Measurements from ENCODE around the gene CCDC107. TPM values are rescaled to one million over a fixed set of nuclear protein-coding genes. Genes with fewer than 3 reads are reported as not detected.

Gene CCDC107
- total and polyA plus RNA-seq, 2 of the 13 experiments (the other 11 are each of a cell fraction or from before 2014, with no cell fraction given): 7.1 to 15.2 TPM

GRCh38 chr9:35669331-35670145 is 11.4 kb downstream of the CCDC107 start (continued):
- no peak for TF ChIP-seq DR1 (CRISPR knock-in tag; IDR thresholded peaks at IDR 0.05)
- no peak for TF ChIP-seq MIER2 (CRISPR knock-in tag; IDR thresholded peaks at IDR 0.05)
- 0 out of 2 replicates have a peak, but pooled peaks have one; percentile 28 for TF ChIP-seq KDM1A (CRISPR knock-in tag; IDR thresholded peaks at IDR 0.05)
- no peak for TF ChIP-seq ZNF230 (CRISPR knock-in tag; IDR thresholded peaks at IDR 0.05)
- peak; percentile 48 for TF ChIP-seq XRCC5 (optimal IDR thresholded peaks at IDR 0.05; ENCODE audit: low read length)
- TF ChIP-seq ZBTB33 (CRISPR knock-in tag; IDR thresholded peaks at IDR 0.05): peak; percentile 70; the same call in 1 of the 2 replicates
- no peak for TF ChIP-seq E2F5 (CRISPR knock-in tag; conservative IDR thresholded peaks at IDR 0.05)
- TF ChIP-seq PPARG (CRISPR knock-in tag; conservative IDR thresholded peaks at IDR 0.05): peak; percentile 56; the same call in 1 of the 2 replicates
- TF ChIP-seq HNF4G (IDR thresholded peaks at IDR 0.05; ENCODE audit: borderline replicate concordance, low read depth, low read length): peak; percentile 89
- peak; percentile 83; the same call in 1 of the 2 replicates for TF ChIP-seq HNF4G (CRISPR knock-in tag; IDR thresholded peaks at IDR 0.05; ENCODE audit: borderline replicate concordance, low read depth)
- no peak for TF ChIP-seq ZNF460 (CRISPR knock-in tag; IDR thresholded peaks at IDR 0.05; ENCODE audit: borderline replicate concordance)
- no peak for TF ChIP-seq RNF2 (conservative IDR thresholded peaks at IDR 0.05; ENCODE audit: low read depth)
- TF ChIP-seq ZBTB20 (CRISPR knock-in tag; IDR thresholded peaks at IDR 0.05; ENCODE audit: borderline replicate concordance, low read depth): peak; percentile 80; the same call in 1 of the 2 replicates
- TF ChIP-seq MYC (CRISPR knock-in tag; IDR thresholded peaks at IDR 0.05; ENCODE audit: borderline replicate concordance): no peak
- no peak for TF ChIP-seq SALL2 (CRISPR knock-in tag; IDR thresholded peaks at IDR 0.05)
- TF ChIP-seq ZKSCAN1 (IDR thresholded peaks at IDR 0.05; ENCODE audit: low read length): no peak
- no peak for TF ChIP-seq NCOA1 (CRISPR knock-in tag; IDR thresholded peaks at IDR 0.05)
- peak; percentile 86 for TF ChIP-seq HMG20B (CRISPR knock-in tag; conservative IDR thresholded peaks at IDR 0.05)
- TF ChIP-seq ZNF546 (CRISPR knock-in tag; conservative IDR thresholded peaks at IDR 0.05): no peak
- TF ChIP-seq ZFAT (CRISPR knock-in tag; conservative IDR thresholded peaks at IDR 0.05): no peak
- TF ChIP-seq ZNF598 (CRISPR knock-in tag; IDR thresholded peaks at IDR 0.05; ENCODE audit: borderline replicate concordance): no peak
- TF ChIP-seq ZIK1 (CRISPR knock-in tag; IDR thresholded peaks at IDR 0.05; ENCODE audit: borderline replicate concordance, low read depth): no peak
- 0 out of 2 replicates have a peak, but pooled peaks have one; percentile 53 for TF ChIP-seq ZNF501 (CRISPR knock-in tag; IDR thresholded peaks at IDR 0.05)
- TF ChIP-seq ZC3H4 (CRISPR knock-in tag; IDR thresholded peaks at IDR 0.05; ENCODE audit: borderline replicate concordance): no peak
- no peak for TF ChIP-seq NFE2 (CRISPR knock-in tag; IDR thresholded peaks at IDR 0.05)
- TF ChIP-seq RELA (CRISPR knock-in tag; IDR thresholded peaks at IDR 0.05): no peak
